ENCODE measurements around the gene UBE2R2. TPM values are rescaled to one million over a fixed set of nuclear protein-coding genes. Genes with fewer than 3 reads are reported as not detected.
"Not testable (repeated sequence)": the region's sequence is repeated elsewhere in the genome, so short reads cannot be mapped to it uniquely, and the experiment has no call there.

The UBE2R2 gene
- total RNA-seq, 2 donors from 2014 or later, result 44.4 to 50.1 TPM

GRCh38 chr9:33858423-33858822 lies 41.5 kb downstream of the UBE2R2 start:
- DNase-seq (ENCODE audit: low spot score in 2 of 2), result no peak

GRCh38 chr9:33860200-33860871 lies 43.4 kb downstream of the UBE2R2 start:
- no peak for ATAC-seq
- Mint-ChIP-seq H3K27ac (peak overlapping the region in 1 of 2 donors; percentile 6), H3K36me3 (peaks cover 0 to 6% of the 10 kb centered on the region in 2 donors), H3K9me3 (no peaks in the 10 kb centered on the region)
- no peak for DNase-seq (ENCODE audit: low spot score in 2 of 2)

More at GRCh38 chr9:33858423-33858822, 41.5 kb downstream of the UBE2R2 start:
- H3K9me3 Mint-ChIP-seq, result no peaks in the 10 kb centered on the region
- peak overlapping the region in 1 of 2 donors; percentile 64 for H3K27ac Mint-ChIP-seq
- ATAC-seq, result no peak
- H3K36me3 Mint-ChIP-seq, result peaks cover 0 to 6% of the 10 kb centered on the region in 2 donors

- peaks cover 0 to 13% of the 10 kb centered on the region in 2 donors for H3K36me3 Mint-ChIP-seq
Observed at GRCh38 chr9:33861917-33862453, 45.0 kb downstream of the UBE2R2 start.

GRCh38 chr9:33863027-33863426 lies 46.1 kb downstream of the UBE2R2 start:
- not testable (repeated sequence) for H3K27ac Mint-ChIP-seq; ATAC-seq; H3K9me3 Mint-ChIP-seq; DNase-seq (ENCODE audit: low spot score in 2 of 2)
- H3K36me3 Mint-ChIP-seq, result peaks cover 0 to 17% of the 10 kb centered on the region in 2 donors

More at GRCh38 chr9:33861917-33862453, 45.0 kb downstream of the UBE2R2 start:
- H3K9me3 Mint-ChIP-seq, result no peaks in the 10 kb centered on the region
- ATAC-seq, result no peak
- H3K27ac Mint-ChIP-seq, result no peak overlapping the region
- no peak for DNase-seq (ENCODE audit: low spot score in 2 of 2)

- no peak overlapping the region for H3K27ac Mint-ChIP-seq
- DNase-seq (ENCODE audit: low spot score in 2 of 2) (no peak), ATAC-seq (no peak)
- no peaks in the 10 kb centered on the region for H3K9me3 Mint-ChIP-seq
- peaks cover 0 to 11% of the 10 kb centered on the region in 2 donors for H3K36me3 Mint-ChIP-seq
Observed at GRCh38 chr9:33867747-33868439, 50.9 kb downstream of the UBE2R2 start.

GRCh38 chr9:33868440-33868973 lies 51.5 kb downstream of the UBE2R2 start:
- Mint-ChIP-seq H3K36me3 (peaks cover 0 to 11% of the 10 kb centered on the region in 2 donors), H3K27ac (no peak overlapping the region), H3K9me3 (no peaks in the 10 kb centered on the region)
- ATAC-seq (no peak), DNase-seq (ENCODE audit: low spot score in 2 of 2) (no peak)

GRCh38 chr9:33869243-33869642 lies 52.3 kb downstream of the UBE2R2 start:
- ATAC-seq, result not testable (repeated sequence)

GRCh38 chr9:33877727-33878489 lies 60.9 kb downstream of the UBE2R2 start:
- ATAC-seq (no peak), DNase-seq (ENCODE audit: low spot score in 2 of 2) (no peak)
- peaks cover 0 to 8% of the 10 kb centered on the region in 2 donors for H3K36me3 Mint-ChIP-seq
- no peaks in the 10 kb centered on the region for H3K9me3 Mint-ChIP-seq
- peak overlapping the region; percentile 39 to 88 for H3K27ac Mint-ChIP-seq

More at GRCh38 chr9:33869243-33869642, 52.3 kb downstream of the UBE2R2 start:
- not testable (repeated sequence) for H3K9me3 Mint-ChIP-seq; H3K27ac Mint-ChIP-seq; DNase-seq (ENCODE audit: low spot score in 2 of 2)
- H3K36me3 Mint-ChIP-seq, result peaks cover 0 to 11% of the 10 kb centered on the region in 2 donors

- Mint-ChIP-seq H3K9me3 (no peaks in the 10 kb centered on the region), H3K36me3 (peaks cover 0 to 8% of the 10 kb centered on the region in 2 donors), H3K27ac (peak overlapping the region; percentile 39 to 88)
- ATAC-seq (no peak), DNase-seq (ENCODE audit: low spot score in 2 of 2) (no peak)
Observed at GRCh38 chr9:33878691-33879366, 61.9 kb downstream of the UBE2R2 start.

GRCh38 chr9:33880211-33881089 lies 63.5 kb downstream of the UBE2R2 start:
- H3K36me3 Mint-ChIP-seq, result peaks cover 0 to 8% of the 10 kb centered on the region in 2 donors
- ATAC-seq (peak in 1 of 2 donors; percentile 52), DNase-seq (ENCODE audit: low spot score in 2 of 2) (no peak)
- peak overlapping the region; percentile 78 to 93 for H3K27ac Mint-ChIP-seq
- H3K9me3 Mint-ChIP-seq, result no peaks in the 10 kb centered on the region

GRCh38 chr9:33881635-33882034 lies 64.7 kb downstream of the UBE2R2 start:
- peak overlapping the region; percentile 78 to 93 for H3K27ac Mint-ChIP-seq
- ATAC-seq (peak; percentile 81 to 90), DNase-seq (ENCODE audit: low spot score in 2 of 2) (no peak)
- H3K36me3 Mint-ChIP-seq, result peaks cover 0 to 8% of the 10 kb centered on the region in 2 donors
- no peaks in the 10 kb centered on the region for H3K9me3 Mint-ChIP-seq

- ATAC-seq, result no peak
- H3K9me3 Mint-ChIP-seq, result no peaks in the 10 kb centered on the region
- H3K36me3 Mint-ChIP-seq, result peaks cover 0 to 8% of the 10 kb centered on the region in 2 donors
- H3K27ac Mint-ChIP-seq, result peak overlapping the region in 1 of 2 donors; percentile 39
- no peak for DNase-seq (ENCODE audit: low spot score in 2 of 2)
Observed at GRCh38 chr9:33884856-33885701, 68.1 kb downstream of the UBE2R2 start.

- ATAC-seq (no peak), DNase-seq (ENCODE audit: low spot score in 2 of 2) (no peak)
- H3K27ac Mint-ChIP-seq, result no peak overlapping the region
- H3K36me3 Mint-ChIP-seq, result peaks cover 0 to 8% of the 10 kb centered on the region in 2 donors
- H3K9me3 Mint-ChIP-seq, result no peaks in the 10 kb centered on the region
Observed at GRCh38 chr9:33885948-33886347, 69.0 kb downstream of the UBE2R2 start.

GRCh38 chr9:33893861-33894260 lies 76.9 kb downstream of the UBE2R2 start:
- H3K36me3 Mint-ChIP-seq, result peaks cover 0 to 4% of the 10 kb centered on the region in 2 donors
- ATAC-seq (no peak), DNase-seq (ENCODE audit: low spot score in 2 of 2) (no peak)
- no peak overlapping the region for H3K27ac Mint-ChIP-seq
- no peaks in the 10 kb centered on the region for H3K9me3 Mint-ChIP-seq
